Activated CD4-positive, alpha-beta memory T cell treated with anti-CD3 and anti-CD28 coated beads, Interleukin-2, amount 10 ng/mL, durations not matched to agents 7 days and 5 days (primary cell): ENCODE data around the gene SLAIN1. TPM values are rescaled to one million over a fixed set of nuclear protein-coding genes. Genes with fewer than 3 reads are reported as not detected.
A peak's percentile ranks its signal among the peaks of the same experiment; 100 is the strongest.

Experiments used
- CTCF ChIA-PET: fragments of 350-600 bp; sonication (Branson Sonifier 250); formaldehyde crosslinking; loops from one replicate; lab custom pipeline; 2021; ENCODE audit warnings: antibody characterized with exemption, inconsistent platforms; lab: Charles Lee
- POLR2A ChIA-PET: fragments of 350-600 bp; sonication (Branson Sonifier 250); formaldehyde crosslinking; loops from one replicate; lab custom pipeline; 2021; ENCODE audit warnings: antibody characterized with exemption; lab: Charles Lee
- DNase-seq: peaks from one replicate; pipeline ENCODE4 v3.0.0-alpha.2; 2020
- H3K27ac Mint-ChIP-seq: one replicate; pipeline ENCODE4 v1.8.0; 2021; ENCODE audit warnings: mild to moderate bottlenecking, mixed read lengths
- H3K27me3 Mint-ChIP-seq: one replicate; pipeline ENCODE4 v1.8.0; 2021; ENCODE audit warnings: mixed read lengths
- H3K36me3 Mint-ChIP-seq: one replicate; pipeline ENCODE4 v1.8.0; 2021; ENCODE audit warnings: low read depth, mixed read lengths
- H3K4me1 Mint-ChIP-seq: one replicate; pipeline ENCODE4 v1.8.0; 2021; ENCODE audit warnings: mixed read lengths
- H3K4me3 Mint-ChIP-seq: one replicate; pipeline ENCODE4 v1.8.0; 2021; ENCODE audit warnings: mild to moderate bottlenecking, mixed read lengths
- H3K9me3 Mint-ChIP-seq: one replicate; pipeline ENCODE4 v1.8.0; 2021; ENCODE audit warnings: mixed read lengths
- total RNA-seq, 2 experiments: library from RNA; stranded (reverse); gene quantifications; one replicate each; pipeline ENCODE4 v1.2.3, GENCODE V29; 2021

Gene SLAIN1
- total RNA-seq, 2 experiments from 2014 or later, result 31.0 to 33.6 TPM

- peaks cover 29% of the 10 kb centered on the region for H3K36me3 Mint-ChIP-seq
- CTCF ChIA-PET, result no interaction called here
- H3K27ac Mint-ChIP-seq, result no peak overlapping the region
- no peak for DNase-seq
- H3K4me3 Mint-ChIP-seq, result no peak overlapping the region
- POLR2A ChIA-PET, result no interaction called here
- H3K27me3 Mint-ChIP-seq, result no peaks in the 10 kb centered on the region
- H3K9me3 Mint-ChIP-seq, result no peaks in the 10 kb centered on the region
- H3K4me1 Mint-ChIP-seq, result peaks cover 19% of the 10 kb centered on the region
Observed at GRCh38 chr13:77741597-77741972, 44.1 kb downstream of the SLAIN1 start.

GRCh38 chr13:77742801-77743200 lies 45.3 kb downstream of the SLAIN1 start:
- Mint-ChIP-seq H3K36me3 (peaks cover 38% of the 10 kb centered on the region), H3K27me3 (no peaks in the 10 kb centered on the region), H3K4me3 (no peak overlapping the region), H3K9me3 (no peaks in the 10 kb centered on the region), H3K4me1 (peaks cover 19% of the 10 kb centered on the region), H3K27ac (no peak overlapping the region)
- ChIA-PET CTCF (no interaction called here), POLR2A (no interaction called here)
- no peak for DNase-seq

GRCh38 chr13:77745784-77746183 lies 48.3 kb downstream of the SLAIN1 start:
- Mint-ChIP-seq H3K27ac (no peak overlapping the region), H3K4me1 (peaks cover 6% of the 10 kb centered on the region), H3K27me3 (no peaks in the 10 kb centered on the region), H3K9me3 (no peaks in the 10 kb centered on the region), H3K36me3 (peaks cover 30% of the 10 kb centered on the region), H3K4me3 (no peak overlapping the region)
- ChIA-PET POLR2A (no interaction called here), CTCF (no interaction called here)
- no peak for DNase-seq

GRCh38 chr13:77749344-77749880 lies 51.9 kb downstream of the SLAIN1 start:
- ChIA-PET POLR2A (no interaction called here), CTCF (interaction anchor here (1.1 to 1.9 kb wide), 2 partner anchors 50 to 156 kb away, joined by 4 to 7 read pairs; no protein-coding TSS in a partner anchor)
- H3K27me3 Mint-ChIP-seq, result no peaks in the 10 kb centered on the region
- H3K4me3 Mint-ChIP-seq, result no peak overlapping the region
- H3K4me1 Mint-ChIP-seq, result peaks cover 10% of the 10 kb centered on the region
- H3K9me3 Mint-ChIP-seq, result no peaks in the 10 kb centered on the region
- no peak overlapping the region for H3K27ac Mint-ChIP-seq
- DNase-seq, result no peak
- H3K36me3 Mint-ChIP-seq, result peaks cover 25% of the 10 kb centered on the region

- no peak overlapping the region for H3K4me3 Mint-ChIP-seq
- H3K9me3 Mint-ChIP-seq, result no peaks in the 10 kb centered on the region
- DNase-seq, result peak; percentile 43
- POLR2A ChIA-PET, result no interaction called here
- peaks cover 12% of the 10 kb centered on the region for H3K36me3 Mint-ChIP-seq
- no peak overlapping the region for H3K27ac Mint-ChIP-seq
- no peaks in the 10 kb centered on the region for H3K27me3 Mint-ChIP-seq
- CTCF ChIA-PET, result interaction anchor here (0.6 to 1.8 kb wide), 10 partner anchors 23 to 443 kb away, joined by 3 to 6 read pairs (median 4); no protein-coding TSS in a partner anchor
- peaks cover 10% of the 10 kb centered on the region for H3K4me1 Mint-ChIP-seq
Observed at GRCh38 chr13:77751513-77752456, 54.3 kb downstream of the SLAIN1 start.

GRCh38 chr13:77752512-77753069 lies 55.1 kb downstream of the SLAIN1 start:
- peaks cover 6% of the 10 kb centered on the region for H3K36me3 Mint-ChIP-seq
- POLR2A ChIA-PET, result no interaction called here

GRCh38 chr13:77760893-77761292 lies 63.4 kb downstream of the SLAIN1 start:
- H3K4me1 Mint-ChIP-seq, result no peaks in the 10 kb centered on the region
- H3K36me3 Mint-ChIP-seq, result peaks cover 53% of the 10 kb centered on the region
- H3K9me3 Mint-ChIP-seq, result no peaks in the 10 kb centered on the region
- POLR2A ChIA-PET, result no interaction called here
- H3K27me3 Mint-ChIP-seq, result no peaks in the 10 kb centered on the region
- H3K4me3 Mint-ChIP-seq, result no peak overlapping the region
- CTCF ChIA-PET, result no interaction called here
- DNase-seq, result no peak
- no peak overlapping the region for H3K27ac Mint-ChIP-seq

More at GRCh38 chr13:77752512-77753069, 55.1 kb downstream of the SLAIN1 start:
- H3K9me3 Mint-ChIP-seq, result no peaks in the 10 kb centered on the region
- no peak overlapping the region for H3K27ac Mint-ChIP-seq
- CTCF ChIA-PET, result interaction anchor here (0.6 to 2.1 kb wide), 11 partner anchors 24 to 443 kb away, joined by 3 to 25 read pairs (median 4); no protein-coding TSS in a partner anchor
- H3K4me3 Mint-ChIP-seq, result no peak overlapping the region
- no peak for DNase-seq
- peaks cover 10% of the 10 kb centered on the region for H3K4me1 Mint-ChIP-seq
- H3K27me3 Mint-ChIP-seq, result no peaks in the 10 kb centered on the region

GRCh38 chr13:77767413-77767812 lies 69.9 kb downstream of the SLAIN1 start:
- no peaks in the 10 kb centered on the region for H3K27me3 Mint-ChIP-seq
- H3K9me3 Mint-ChIP-seq, result peaks cover 2% of the 10 kb centered on the region
- H3K4me3 Mint-ChIP-seq, result no peak overlapping the region
- ChIA-PET CTCF (no interaction called here), POLR2A (no interaction called here)
- no peak for DNase-seq
- no peak overlapping the region for H3K27ac Mint-ChIP-seq
- no peaks in the 10 kb centered on the region for H3K4me1 Mint-ChIP-seq
- peaks cover 40% of the 10 kb centered on the region for H3K36me3 Mint-ChIP-seq

GRCh38 chr13:77774181-77774580 lies 76.7 kb downstream of the SLAIN1 start:
- POLR2A ChIA-PET, result no interaction called here
- CTCF ChIA-PET, result no interaction called here

GRCh38 chr13:77776704-77777103 lies 79.2 kb downstream of the SLAIN1 start:
- Mint-ChIP-seq H3K27me3 (no peaks in the 10 kb centered on the region), H3K9me3 (no peaks in the 10 kb centered on the region), H3K27ac (no peak overlapping the region), H3K4me3 (no peak overlapping the region), H3K36me3 (no peaks in the 10 kb centered on the region), H3K4me1 (peaks cover 13% of the 10 kb centered on the region)
- ChIA-PET CTCF (interaction anchor here (0.9 to 2.3 kb wide), 2 partner anchors 10 to 344 kb away, joined by 4 to 12 read pairs; no protein-coding TSS in a partner anchor), POLR2A (interaction anchor here (0.6 kb wide), 1 partner anchor 664 kb away, joined by 3 read pairs; no protein-coding TSS in a partner anchor)
- DNase-seq, result no peak

More at GRCh38 chr13:77774181-77774580, 76.7 kb downstream of the SLAIN1 start:
- Mint-ChIP-seq H3K9me3 (peaks cover 2% of the 10 kb centered on the region), H3K4me1 (no peaks in the 10 kb centered on the region), H3K27me3 (no peaks in the 10 kb centered on the region), H3K36me3 (no peaks in the 10 kb centered on the region), H3K27ac (no peak overlapping the region), H3K4me3 (no peak overlapping the region)
- no peak for DNase-seq

- POLR2A ChIA-PET, result no interaction called here
- Mint-ChIP-seq H3K27me3 (no peaks in the 10 kb centered on the region), H3K9me3 (no peaks in the 10 kb centered on the region), H3K4me3 (no peak overlapping the region), H3K36me3 (no peaks in the 10 kb centered on the region), H3K4me1 (peaks cover 13% of the 10 kb centered on the region), H3K27ac (peak overlapping the region; percentile 9)
- DNase-seq, result peak; percentile 35
- CTCF ChIA-PET, result interaction anchor here (2.0 kb wide), 1 partner anchor 341 kb away, joined by 13 read pairs; no protein-coding TSS in a partner anchor
Observed at GRCh38 chr13:77779552-77780272, 82.2 kb downstream of the SLAIN1 start.

- Mint-ChIP-seq H3K27ac (no peak overlapping the region), H3K4me3 (no peak overlapping the region), H3K27me3 (no peaks in the 10 kb centered on the region), H3K4me1 (peaks cover 13% of the 10 kb centered on the region), H3K36me3 (no peaks in the 10 kb centered on the region), H3K9me3 (no peaks in the 10 kb centered on the region)
- POLR2A ChIA-PET, result no interaction called here
- no peak for DNase-seq
- CTCF ChIA-PET, result interaction anchor here (0.7 to 2.0 kb wide), 3 partner anchors 339 to 1908 kb away, joined by 3 to 13 read pairs (median 6); no protein-coding TSS in a partner anchor
Observed at GRCh38 chr13:77781808-77782207, 84.3 kb downstream of the SLAIN1 start.
